ENCODE measurements around the gene RACGAP1.
A peak's percentile ranks its signal among the peaks of the same experiment; 100 is the strongest.
"Not testable (repeated sequence)": the region's sequence is repeated elsewhere in the genome, so short reads cannot be mapped to it uniquely, and the experiment has no call there.

The RACGAP1 gene

GRCh38 chr12:50055831-50056638, 30.7 kb upstream of the RACGAP1 start:
- DNase-seq, result peak; percentile 27

- no peak for DNase-seq
These were observed 28.3 kb upstream of the RACGAP1 start for GRCh38 chr12:50053583-50053982.

- DNase-seq, result no peak
These were observed 27.7 kb upstream of the RACGAP1 start for GRCh38 chr12:50052964-50053363.

- DNase-seq, result no peak
These were observed 27.2 kb upstream of the RACGAP1 start for GRCh38 chr12:50052544-50052943.

GRCh38 chr12:50051101-50051806, 26.0 kb upstream of the RACGAP1 start:
- DNase-seq, result no peak

- no peak for DNase-seq
These were observed 25.3 kb upstream of the RACGAP1 start for GRCh38 chr12:50050410-50051098.

- no peak for DNase-seq
These were observed 24.8 kb upstream of the RACGAP1 start for GRCh38 chr12:50050119-50050385.

GRCh38 chr12:50049254-50050118, 24.2 kb upstream of the RACGAP1 start:
- no peak for DNase-seq

GRCh38 chr12:50047693-50048250, 22.5 kb upstream of the RACGAP1 start:
- no peak for DNase-seq

GRCh38 chr12:50043854-50044253, 18.6 kb upstream of the RACGAP1 start:
- no peak for DNase-seq

GRCh38 chr12:50043308-50043707, 18.0 kb upstream of the RACGAP1 start:
- DNase-seq, result no peak

- no peak for DNase-seq
These were observed 17.4 kb upstream of the RACGAP1 start for GRCh38 chr12:50042693-50043092.

- DNase-seq, result no peak
These were observed 16.7 kb upstream of the RACGAP1 start for GRCh38 chr12:50041962-50042361.

GRCh38 chr12:50041062-50041860, 16.0 kb upstream of the RACGAP1 start:
- DNase-seq, result no peak

- DNase-seq, result no peak
These were observed 15.4 kb upstream of the RACGAP1 start for GRCh38 chr12:50040657-50041056.

GRCh38 chr12:50039151-50039835, 14.0 kb upstream of the RACGAP1 start:
- peak; percentile 34 for DNase-seq

- DNase-seq, result no peak
These were observed 13.0 kb upstream of the RACGAP1 start for GRCh38 chr12:50038336-50038735.

GRCh38 chr12:50032854-50033581, 7.7 kb upstream of the RACGAP1 start:
- DNase-seq, result no peak

GRCh38 chr12:50032515-50032853, 7.2 kb upstream of the RACGAP1 start:
- DNase-seq, result no peak

- not testable (repeated sequence) for DNase-seq
These were observed 5.2 kb upstream of the RACGAP1 start for GRCh38 chr12:50030449-50030848.

GRCh38 chr12:50026691-50027090, 1.4 kb upstream of the RACGAP1 start:
- DNase-seq, result no peak
